Occipital lobe (tissue), 2 donors: Measurements from ENCODE around the gene MGMT. TPM values are rescaled to one million over a fixed set of nuclear protein-coding genes. Genes with fewer than 3 reads are reported as not detected.

Experiments used
- DNase-seq: peaks from one replicate; lab custom pipeline; 2025; lab: John Stamatoyannopoulos, UW
- total RNA-seq: library from RNA; depleted of rRNA; stranded (reverse); fragments of >200 nt; gene quantifications from one replicate; pipeline ENCODE4 v1.2.3, GENCODE V29; 2014

MGMT gene
- total RNA-seq, 1 donor from 2014 or later: 6.6 TPM

GRCh38 chr10:129728246-129728820 is 261.3 kb downstream of the MGMT start:
- no peak for DNase-seq

GRCh38 chr10:129728905-129729795 is 262.1 kb downstream of the MGMT start:
- no peak for DNase-seq

- no peak for DNase-seq
These were observed 263.4 kb downstream of the MGMT start for GRCh38 chr10:129730272-129730992.

- no peak for DNase-seq
These were observed 263.9 kb downstream of the MGMT start for GRCh38 chr10:129730993-129731325.

DNA sequence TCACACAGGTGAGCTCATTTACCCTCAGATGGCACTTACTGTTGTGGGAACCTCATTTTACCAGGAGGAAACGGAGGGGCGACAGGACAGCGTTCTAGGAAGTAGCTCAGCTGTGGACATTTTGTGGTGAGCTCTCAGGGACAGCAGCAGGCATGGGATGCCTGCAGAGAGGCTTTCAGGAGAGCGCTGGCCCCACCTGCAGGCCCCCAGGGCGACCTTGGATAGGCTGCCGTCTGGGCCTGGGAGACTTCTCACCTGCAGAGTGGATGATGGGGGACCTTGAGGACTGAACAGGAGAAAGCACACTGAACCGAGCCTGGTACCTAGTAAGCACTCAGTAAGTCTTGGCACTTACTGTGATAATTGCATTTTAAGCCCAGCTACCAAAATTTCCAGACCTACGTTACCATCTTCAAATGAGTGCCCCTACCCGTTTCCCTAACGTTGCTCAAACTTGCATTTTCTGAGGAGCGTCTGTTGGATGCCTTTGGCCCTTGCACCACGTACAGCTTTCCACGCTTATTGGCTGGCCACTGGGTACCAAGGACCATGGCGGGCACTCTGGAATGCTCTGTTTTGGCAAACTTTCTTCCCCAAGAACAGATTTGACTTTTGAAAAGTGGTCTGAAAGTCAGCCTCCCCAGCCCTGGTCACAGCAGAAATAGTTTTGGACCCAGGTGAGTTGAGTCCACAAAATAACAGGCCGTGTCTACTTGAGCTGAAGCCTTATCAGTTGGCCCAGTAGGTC is 273.7 kb downstream of the MGMT start:
- no peak for DNase-seq

GRCh38 chr10:129741280-129741977 is 274.4 kb downstream of the MGMT start:
- no peak for DNase-seq

DNA sequence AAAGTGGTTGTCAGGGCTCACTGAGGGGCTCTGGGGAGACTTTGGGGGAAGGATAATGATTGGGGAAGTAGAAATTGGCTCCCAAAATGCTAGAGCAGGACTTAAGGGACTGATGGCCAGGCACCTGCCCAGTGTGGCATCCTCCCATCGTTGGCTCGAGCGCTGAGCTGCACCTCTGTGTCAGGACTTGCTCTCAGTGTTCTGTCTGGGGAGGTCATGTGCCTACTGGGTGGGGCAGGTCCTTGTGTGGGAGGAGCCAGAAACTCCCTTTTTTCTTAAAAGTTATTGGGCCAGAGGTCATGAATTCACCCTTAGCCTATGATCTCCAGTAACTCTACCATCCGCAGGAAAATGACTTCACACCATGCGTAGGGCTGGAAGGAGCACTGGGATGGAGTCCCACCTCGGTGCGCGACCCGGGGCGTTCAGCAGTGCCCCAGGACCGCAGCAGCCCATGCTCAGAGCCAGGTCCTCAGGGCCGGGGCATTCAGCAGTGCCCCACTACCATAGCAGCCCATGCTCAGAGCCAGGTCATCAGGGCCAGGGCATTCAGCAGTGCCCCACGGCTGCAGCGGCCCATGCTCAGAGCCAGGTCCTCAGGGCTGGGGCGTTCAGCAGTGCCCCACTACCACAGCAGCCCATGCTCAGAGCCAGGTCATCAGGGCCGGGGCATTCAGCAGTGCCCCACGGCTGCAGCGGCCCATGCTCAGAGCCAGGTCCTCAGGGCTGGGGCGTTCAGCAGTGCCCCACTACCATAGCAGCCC is 275.1 kb downstream of the MGMT start:
- no peak for DNase-seq

GRCh38 chr10:129742742-129743550 is 275.9 kb downstream of the MGMT start:
- DNase-seq: no peak

GRCh38 chr10:129743738-129744133 is 276.7 kb downstream of the MGMT start:
- no peak for DNase-seq

DNA sequence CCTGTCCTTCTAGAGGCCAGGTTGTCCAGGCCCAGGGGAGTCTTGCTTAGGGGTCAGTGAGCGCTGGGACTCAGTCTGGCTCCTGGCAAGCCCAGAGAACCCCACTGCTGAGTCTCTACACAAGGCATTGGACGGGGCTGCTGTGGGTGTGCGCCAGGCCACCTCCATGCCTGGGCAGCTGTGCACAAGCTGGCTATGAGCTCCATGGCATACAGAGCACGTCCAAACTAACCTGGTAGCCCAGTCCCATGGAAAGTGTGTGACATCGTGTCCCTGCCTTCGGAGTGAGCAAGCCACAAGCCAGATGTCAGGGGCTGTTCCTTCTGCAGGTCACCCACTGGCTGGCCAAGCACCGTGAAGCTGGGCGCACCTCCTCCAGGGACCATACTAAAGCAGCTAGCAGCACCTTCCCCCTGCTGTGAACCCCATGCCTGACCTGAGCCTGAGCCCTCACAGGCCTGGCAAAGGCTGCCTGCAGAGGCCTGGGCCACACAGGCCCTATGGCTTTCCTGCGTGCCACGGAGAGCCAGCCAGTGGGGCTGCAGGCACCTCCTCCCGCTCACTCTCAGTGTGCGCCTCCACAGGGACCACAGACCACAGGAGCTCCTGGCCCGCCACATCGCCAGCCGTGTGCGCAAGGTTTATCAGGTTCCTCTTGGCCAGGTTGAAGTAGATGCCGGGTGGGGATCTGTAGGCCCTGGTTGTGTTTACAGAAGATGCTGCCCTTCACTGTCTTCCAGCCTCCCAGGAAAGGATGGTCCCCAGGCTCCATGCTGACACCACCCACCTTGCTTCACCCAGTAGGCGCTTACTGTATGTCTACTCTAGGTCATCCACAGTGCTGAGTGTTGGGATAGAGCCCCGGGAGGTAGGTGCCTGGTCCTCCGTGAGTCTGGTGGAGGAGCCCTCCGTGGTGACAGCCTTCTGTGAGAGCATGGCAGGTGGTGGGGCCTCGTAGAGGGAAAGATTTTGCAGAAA is 277.4 kb downstream of the MGMT start:
- DNase-seq: no peak

GRCh38 chr10:129745186-129745750 is 278.2 kb downstream of the MGMT start:
- no peak for DNase-seq

DNA sequence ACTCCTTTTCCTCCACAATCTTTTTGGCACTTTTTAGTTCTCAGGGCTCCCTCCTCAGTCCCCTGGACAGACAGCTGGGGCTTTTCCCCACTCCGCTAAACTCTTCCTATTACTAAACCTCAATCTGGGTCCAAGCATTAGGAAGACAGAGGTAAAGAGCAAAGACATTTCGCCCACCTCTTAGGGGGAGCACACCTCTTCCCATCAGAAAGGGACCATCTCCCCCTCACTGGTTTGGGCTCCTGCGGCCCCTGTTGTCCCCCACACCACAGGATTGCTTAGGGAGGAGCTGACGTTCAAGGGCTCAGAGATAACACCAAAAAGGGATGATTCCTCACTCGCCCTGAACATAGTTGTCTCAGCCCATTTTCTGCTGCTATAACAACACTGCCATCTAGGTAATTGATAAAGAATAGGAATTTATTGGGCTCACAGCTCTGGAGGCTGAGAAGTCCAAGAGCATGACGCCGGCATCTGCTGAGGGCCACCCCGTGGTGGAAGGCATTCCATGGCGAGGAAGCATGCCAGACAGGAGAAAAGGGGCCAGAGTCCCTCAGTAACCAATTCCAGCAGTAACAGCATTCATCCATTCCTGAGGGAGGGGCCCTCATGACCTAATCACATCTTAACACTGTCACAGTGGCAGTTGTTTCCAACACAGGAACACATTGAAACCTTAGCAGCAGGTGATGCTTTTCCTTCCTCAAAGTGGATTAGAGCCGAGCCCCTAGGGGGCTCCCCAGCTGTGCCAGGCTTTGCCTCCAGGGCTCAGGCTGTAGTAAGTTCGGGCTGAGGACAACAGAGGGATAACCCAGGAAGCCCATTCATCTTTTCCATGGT is 287.4 kb downstream of the MGMT start:
- no peak for DNase-seq

GRCh38 chr10:129755158-129755591 is 288.1 kb downstream of the MGMT start:
- no peak for DNase-seq

- DNase-seq: no peak
These were observed 288.6 kb downstream of the MGMT start for GRCh38 chr10:129755621-129756020.

DNA sequence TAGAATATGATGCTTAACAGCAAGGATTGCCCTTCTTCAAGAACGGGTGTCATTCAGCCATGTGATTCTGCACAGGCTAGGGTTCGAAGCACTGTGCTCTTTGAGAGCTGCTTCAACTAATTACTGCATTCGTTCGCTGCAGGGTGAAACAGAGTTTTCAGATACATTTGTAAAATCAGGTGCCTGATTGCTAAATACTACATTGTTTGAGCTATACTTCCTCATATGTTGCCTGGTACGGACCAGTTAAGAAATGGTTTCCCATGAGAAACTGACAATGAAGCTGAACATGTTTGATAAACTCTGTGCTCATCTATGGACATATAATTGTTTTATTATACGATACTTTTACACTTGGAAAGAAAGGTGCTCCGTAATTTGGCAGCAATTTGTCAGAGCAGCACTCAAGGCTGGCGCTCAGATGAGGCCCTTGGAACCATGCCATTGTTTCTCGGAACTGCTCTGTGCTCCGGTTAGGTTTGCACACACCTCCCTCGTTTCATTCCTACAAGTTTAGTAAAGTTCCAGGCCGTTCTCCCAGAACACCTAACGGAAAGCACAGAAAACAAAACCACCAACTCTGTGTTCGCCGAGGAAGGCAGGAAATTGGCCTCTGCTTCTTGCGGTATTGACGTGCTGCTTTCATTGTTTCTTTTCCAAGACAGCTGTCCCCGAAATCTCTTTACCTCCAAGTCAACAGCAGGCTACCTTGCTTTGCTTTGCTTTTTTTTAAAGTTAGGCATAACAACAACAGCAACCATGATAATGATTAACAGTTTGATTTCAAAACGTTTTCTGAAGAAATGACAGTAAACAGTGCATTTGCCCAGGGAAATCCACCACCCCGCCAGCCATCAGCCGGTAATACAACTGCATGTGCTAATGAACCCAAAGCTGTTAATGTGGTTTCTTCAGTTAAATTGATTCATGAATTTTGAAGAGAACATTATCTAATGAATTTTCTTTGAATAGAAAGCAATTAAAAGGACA is 290.2 kb downstream of the MGMT start:
- no peak for DNase-seq
